HFF-Myc (cell line): ENCODE results near the gene GDPD5.

Source experiments
- DNase-seq: peaks from one replicate; pipeline ENCODE4 v3.0.0-alpha.2; 2011; ENCODE audit warnings: low read depth; ENCODE audit errors: extremely low read depth
- H3K4me3 ChIP-seq: replicated peaks from 2 replicates; pipeline ENCODE4 v1.5.1; 2011; ENCODE audit warnings: low read depth, mild to moderate bottlenecking, control low read depth, low read length
- TF ChIP-seq, protein P1 (sequence below): IDR thresholded peaks from 2 replicates; pipeline ENCODE4 v1.5.1; 2012; ENCODE audit warnings: mild to moderate bottlenecking, low read depth, low read length, control low read depth; ENCODE audit errors: missing control alignments

The GDPD5 gene

DNA sequence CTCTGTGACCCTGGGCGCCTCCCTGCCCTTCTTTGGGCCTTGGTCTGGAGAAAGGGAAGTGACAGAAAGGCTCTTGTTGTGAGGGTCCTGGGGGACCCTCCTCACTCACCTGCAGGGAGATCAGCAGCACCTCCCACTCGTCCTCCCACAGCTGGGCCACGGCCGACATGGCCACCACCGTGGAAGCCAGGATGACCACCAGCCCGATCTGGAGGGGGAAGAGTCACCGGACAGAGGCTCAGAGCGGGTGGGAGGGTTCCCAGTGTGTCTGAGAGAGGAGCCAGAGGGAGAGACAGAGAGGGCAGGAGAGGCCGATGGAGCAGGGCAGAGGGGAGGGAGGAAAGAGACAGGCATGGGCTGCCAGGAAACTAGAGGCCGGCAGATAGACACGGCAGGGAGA is 76.0 kb downstream of the GDPD5 start:
- TF ChIP-seq, protein P1, sequence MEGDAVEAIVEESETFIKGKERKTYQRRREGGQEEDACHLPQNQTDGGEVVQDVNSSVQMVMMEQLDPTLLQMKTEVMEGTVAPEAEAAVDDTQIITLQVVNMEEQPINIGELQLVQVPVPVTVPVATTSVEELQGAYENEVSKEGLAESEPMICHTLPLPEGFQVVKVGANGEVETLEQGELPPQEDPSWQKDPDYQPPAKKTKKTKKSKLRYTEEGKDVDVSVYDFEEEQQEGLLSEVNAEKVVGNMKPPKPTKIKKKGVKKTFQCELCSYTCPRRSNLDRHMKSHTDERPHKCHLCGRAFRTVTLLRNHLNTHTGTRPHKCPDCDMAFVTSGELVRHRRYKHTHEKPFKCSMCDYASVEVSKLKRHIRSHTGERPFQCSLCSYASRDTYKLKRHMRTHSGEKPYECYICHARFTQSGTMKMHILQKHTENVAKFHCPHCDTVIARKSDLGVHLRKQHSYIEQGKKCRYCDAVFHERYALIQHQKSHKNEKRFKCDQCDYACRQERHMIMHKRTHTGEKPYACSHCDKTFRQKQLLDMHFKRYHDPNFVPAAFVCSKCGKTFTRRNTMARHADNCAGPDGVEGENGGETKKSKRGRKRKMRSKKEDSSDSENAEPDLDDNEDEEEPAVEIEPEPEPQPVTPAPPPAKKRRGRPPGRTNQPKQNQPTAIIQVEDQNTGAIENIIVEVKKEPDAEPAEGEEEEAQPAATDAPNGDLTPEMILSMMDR = no peak
- no peak overlapping the region for H3K4me3 ChIP-seq
- no peak for DNase-seq

DNA sequence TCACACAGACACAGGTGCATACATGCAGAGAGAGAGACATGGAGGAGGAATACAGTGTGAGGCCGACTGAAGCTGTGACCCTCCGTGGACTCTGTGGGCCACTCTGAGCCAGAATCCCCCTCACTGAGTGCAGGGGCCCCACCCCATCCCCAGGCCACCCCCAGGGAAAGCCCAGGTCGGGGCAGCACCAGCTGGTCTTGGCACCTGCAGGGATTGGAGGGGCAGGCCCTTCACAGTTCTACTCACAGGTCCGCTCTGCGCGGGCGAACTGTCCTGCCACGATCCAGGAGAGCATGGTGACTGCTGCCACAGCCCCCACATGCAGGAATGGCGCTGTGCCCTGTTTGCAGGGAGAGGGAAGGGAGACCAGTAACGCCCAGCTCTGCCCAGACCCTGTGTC is 76.5 kb downstream of the GDPD5 start:
- DNase-seq = no peak
- H3K4me3 ChIP-seq = no peak overlapping the region
- TF ChIP-seq, protein P1 = no peak

DNA sequence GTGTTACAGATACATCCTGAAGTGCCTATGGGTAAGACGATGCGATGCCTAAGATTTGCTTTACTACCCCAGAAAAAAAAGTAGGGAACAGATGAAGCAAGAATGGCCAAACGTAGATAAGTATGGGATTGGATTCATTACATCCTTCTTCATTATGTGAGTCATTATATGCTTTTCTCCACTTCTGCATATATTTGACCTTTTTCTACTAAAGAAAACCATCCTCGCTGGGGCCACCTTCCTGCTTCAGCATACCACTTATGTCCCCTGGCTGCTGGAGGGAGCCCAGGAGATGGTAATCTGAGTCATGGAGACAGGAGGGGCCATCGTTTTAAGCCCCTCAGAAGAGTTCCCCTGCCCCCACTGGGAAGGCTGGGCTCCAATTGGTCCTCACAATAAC is 78.3 kb downstream of the GDPD5 start:
- TF ChIP-seq, protein P1 = no peak
- no peak for DNase-seq
- no peak overlapping the region for H3K4me3 ChIP-seq

DNA sequence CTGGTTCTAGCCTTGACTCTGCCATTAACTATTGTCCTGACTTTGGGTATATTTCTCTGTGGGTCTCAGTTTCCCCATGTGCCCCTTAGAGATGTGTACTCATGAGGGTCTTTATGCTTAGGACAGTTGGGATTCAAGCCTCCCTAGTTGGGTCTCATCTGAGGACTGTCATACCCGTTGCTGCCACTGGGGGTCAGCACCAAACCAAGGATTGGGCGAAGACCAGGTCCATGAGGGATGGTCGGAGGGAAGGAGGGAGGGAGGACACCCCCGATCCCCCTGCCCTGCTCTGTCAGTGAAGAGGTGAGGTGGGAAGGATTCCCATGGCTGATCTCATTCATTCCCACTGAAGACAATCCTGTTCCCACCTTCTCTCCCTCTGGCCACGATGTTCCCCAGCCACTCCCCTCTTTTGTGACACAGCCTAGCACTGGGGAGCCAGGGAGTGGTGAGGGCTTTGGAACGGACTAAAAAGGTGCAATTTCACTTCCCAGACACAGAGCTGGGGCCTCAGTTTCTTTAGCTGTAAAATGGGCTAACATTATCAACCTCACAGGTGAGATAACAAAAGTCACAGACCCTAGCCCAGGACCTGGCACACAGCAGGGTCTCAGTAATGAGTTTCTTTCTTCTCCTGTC is 80.3 kb downstream of the GDPD5 start:
- TF ChIP-seq, protein P1 = peak; percentile 96
- DNase-seq = no peak

DNA sequence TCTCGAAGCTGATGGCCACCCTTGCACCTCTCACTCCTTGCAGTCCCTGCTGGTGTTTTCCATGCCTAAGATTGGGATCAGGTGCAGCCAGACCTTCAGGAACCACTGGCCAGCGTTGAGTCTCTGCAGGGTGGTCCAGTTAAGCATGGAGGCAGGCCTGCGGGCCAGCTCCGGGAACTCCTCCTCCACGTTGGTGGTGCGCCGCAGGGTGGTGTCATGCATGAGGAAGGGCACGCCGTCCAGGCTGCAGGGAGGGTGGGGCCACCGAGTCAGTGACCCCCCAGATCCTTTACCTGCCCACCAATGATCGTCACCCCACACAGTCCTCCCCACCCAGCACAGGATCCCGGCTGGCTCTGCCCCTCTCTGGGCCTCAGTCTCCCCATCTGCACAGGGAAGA is 82.7 kb downstream of the GDPD5 start:
- TF ChIP-seq, protein P1 = no peak
- H3K4me3 ChIP-seq = no peak overlapping the region
- no peak for DNase-seq

More for the DNA sequence above, 80.3 kb downstream of the GDPD5 start:
- no peak overlapping the region for H3K4me3 ChIP-seq

DNA sequence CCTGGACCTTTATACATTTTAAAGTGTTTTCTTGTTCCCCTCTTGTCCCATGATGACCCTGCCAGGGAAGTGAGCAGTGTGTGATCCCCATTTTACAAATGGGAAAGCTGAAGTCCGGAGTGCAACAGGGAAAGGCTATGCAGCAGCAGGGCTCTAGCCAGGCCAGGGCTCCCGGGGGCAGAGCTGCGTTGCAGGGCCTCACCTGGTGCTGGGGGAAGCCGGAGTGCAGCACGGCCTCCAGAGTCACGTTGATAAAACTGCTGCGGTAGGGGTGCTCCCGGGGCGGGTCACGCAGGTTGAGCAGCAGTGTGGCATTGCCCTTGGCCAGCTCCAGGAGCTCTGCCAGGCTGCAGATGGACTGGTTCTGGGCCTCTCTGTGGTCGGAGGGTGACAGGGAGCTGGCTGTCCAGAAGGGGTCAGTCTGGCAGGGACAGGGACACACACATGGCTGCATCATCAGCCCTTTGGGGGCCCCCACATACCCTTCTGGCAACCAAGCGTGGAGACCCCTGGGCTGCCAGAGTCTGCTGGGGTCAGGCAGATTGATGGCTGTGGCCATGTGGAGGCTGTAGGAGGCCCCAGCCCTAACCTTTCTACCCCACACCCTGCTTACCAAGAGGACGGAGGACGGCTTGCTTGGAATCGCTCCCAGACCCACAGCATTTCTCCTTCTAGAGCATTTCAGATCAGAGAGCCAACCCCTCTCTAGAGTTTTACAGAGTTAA is 83.4 kb downstream of the GDPD5 start:
- no peak for DNase-seq
- TF ChIP-seq, protein P1 = no peak
- no peak overlapping the region for H3K4me3 ChIP-seq
